OCI-LY3 (cell line): Measurements from ENCODE around the gene CYP39A1.
"Not testable (repeated sequence)": the region's sequence is repeated elsewhere in the genome, so short reads cannot be mapped to it uniquely, and the experiment has no call there.

Experiments
- H2AFZ ChIP-seq: fragments of 200-600, 300-600 bp; shearing (Covaris generic); 2 replicates; pipeline ENCODE4 v1.6.0; 2014; ENCODE audit warnings: antibody characterized with exemption, low read depth, low read length
- H3K27ac ChIP-seq: fragments of 200-600, 300-600 bp; sonication (generic); 2 replicates; pipeline ENCODE4 v1.5.1; 2014; ENCODE audit warnings: mild to moderate bottlenecking, low read length, moderate library complexity, mixed read lengths
- H3K27me3 ChIP-seq: fragments of 200-600, 300-600 bp; sonication (generic); 2 replicates; pipeline ENCODE4 v1.6.1; 2014; ENCODE audit warnings: low read depth, low read length, mixed read lengths
- H3K36me3 ChIP-seq: fragments of 200-600, 300-600 bp; sonication (generic); replicated peaks from 2 replicates; pipeline ENCODE3; 2014; ENCODE audit warnings: low read depth, low read length, mixed read lengths
- H3K4me1 ChIP-seq: fragments of 300-600, 200-600 bp; sonication (generic); 2 replicates; pipeline ENCODE4 v1.6.1; 2014; ENCODE audit warnings: low read length, mixed read lengths
- H3K4me2 ChIP-seq: fragments of 200-600, 300-600 bp; sonication (generic); 2 replicates; pipeline ENCODE4 v1.6.1; 2014; ENCODE audit warnings: low read length, mixed read lengths
- H3K4me3 ChIP-seq: fragments of 300-600, 200-600 bp; sonication (generic); 2 replicates; pipeline ENCODE4 v1.5.1; 2014; ENCODE audit warnings: antibody characterized with exemption, mild to moderate bottlenecking, low read length, moderate library complexity
- H3K79me2 ChIP-seq: fragments of 300-600, 200-600 bp; shearing (Covaris generic); 2 replicates; pipeline ENCODE4 v1.6.1; 2014; ENCODE audit warnings: mild to moderate bottlenecking, low read length, mixed read lengths
- H3K9ac ChIP-seq: fragments of 300-600, 200-600 bp; shearing (Covaris generic); 2 replicates; pipeline ENCODE4 v1.6.0; 2014; ENCODE audit warnings: mild to moderate bottlenecking, low read length, moderate library complexity
- H3K9me3 ChIP-seq: fragments of 200-600, 300-600 bp; shearing (Covaris generic); 2 replicates; pipeline ENCODE4 v1.6.1; 2014; ENCODE audit warnings: low read length, mixed read lengths; ENCODE audit not compliant: insufficient read depth
- H4K20me1 ChIP-seq: fragments of 200-600, 300-600 bp; sonication (generic); 2 replicates; pipeline ENCODE4 v1.6.1; 2016; ENCODE audit warnings: low read length, mixed read lengths; ENCODE audit not compliant: insufficient read depth
- EZH2phosphoT487 ChIP-seq: fragments of 200-600 bp; shearing (Covaris generic); IDR thresholded peaks from 2 replicates; pipeline ENCODE4 v1.6.1; 2018; ENCODE audit warnings: antibody characterized with exemption, mixed run types, low read depth
- TF ChIP-seq, protein P1 (sequence below): fragments of 200-600, 300-600 bp; sonication (generic); IDR thresholded peaks from 2 replicates; pipeline ENCODE4 v1.5.1; 2014; ENCODE audit warnings: antibody characterized with exemption, low read length, low read depth

The CYP39A1 gene

DNA sequence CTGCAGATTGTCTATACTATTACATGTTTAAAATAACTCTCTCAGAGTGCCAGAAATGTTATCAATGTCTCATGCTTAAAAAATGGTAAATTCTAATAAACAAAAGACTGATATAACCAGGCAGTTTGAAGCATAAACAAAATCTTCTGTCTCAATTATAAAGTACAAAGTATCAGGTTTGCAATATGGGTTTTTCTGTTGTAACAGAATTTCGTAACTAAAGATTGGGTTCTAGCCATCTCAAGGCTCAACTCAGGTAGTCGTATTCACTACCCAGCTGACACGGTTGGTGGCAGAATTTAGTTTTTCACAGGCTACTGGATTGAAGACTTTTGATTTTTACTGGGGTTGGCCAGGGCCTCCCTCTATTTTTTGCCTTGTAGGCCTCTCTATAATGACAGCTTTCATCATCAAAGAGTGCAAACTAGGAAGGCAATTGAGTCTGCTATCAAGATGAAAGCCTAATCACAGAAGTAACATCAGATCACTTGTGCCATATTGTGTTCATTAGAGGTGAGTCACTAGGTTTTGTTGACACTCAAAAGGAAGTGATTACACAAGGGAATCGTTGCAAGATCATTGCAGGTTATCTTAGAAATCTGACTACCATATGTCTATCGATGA is 3.6 kb downstream of the CYP39A1 start:
- H3K4me1 ChIP-seq = 0 out of 2 replicates have a peak, but pooled peaks cover 4% of the 10 kb centered on the region
- no peak overlapping the region for H2AFZ ChIP-seq
- H3K36me3 ChIP-seq = no peaks in the 10 kb centered on the region
- no peak overlapping the region for H3K4me2 ChIP-seq
- H3K9me3 ChIP-seq = no peaks in the 10 kb centered on the region
- no peak for TF ChIP-seq EZH2phosphoT487
- TF ChIP-seq, protein P1, sequence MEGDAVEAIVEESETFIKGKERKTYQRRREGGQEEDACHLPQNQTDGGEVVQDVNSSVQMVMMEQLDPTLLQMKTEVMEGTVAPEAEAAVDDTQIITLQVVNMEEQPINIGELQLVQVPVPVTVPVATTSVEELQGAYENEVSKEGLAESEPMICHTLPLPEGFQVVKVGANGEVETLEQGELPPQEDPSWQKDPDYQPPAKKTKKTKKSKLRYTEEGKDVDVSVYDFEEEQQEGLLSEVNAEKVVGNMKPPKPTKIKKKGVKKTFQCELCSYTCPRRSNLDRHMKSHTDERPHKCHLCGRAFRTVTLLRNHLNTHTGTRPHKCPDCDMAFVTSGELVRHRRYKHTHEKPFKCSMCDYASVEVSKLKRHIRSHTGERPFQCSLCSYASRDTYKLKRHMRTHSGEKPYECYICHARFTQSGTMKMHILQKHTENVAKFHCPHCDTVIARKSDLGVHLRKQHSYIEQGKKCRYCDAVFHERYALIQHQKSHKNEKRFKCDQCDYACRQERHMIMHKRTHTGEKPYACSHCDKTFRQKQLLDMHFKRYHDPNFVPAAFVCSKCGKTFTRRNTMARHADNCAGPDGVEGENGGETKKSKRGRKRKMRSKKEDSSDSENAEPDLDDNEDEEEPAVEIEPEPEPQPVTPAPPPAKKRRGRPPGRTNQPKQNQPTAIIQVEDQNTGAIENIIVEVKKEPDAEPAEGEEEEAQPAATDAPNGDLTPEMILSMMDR = no peak
- no peaks in the 10 kb centered on the region for H3K79me2 ChIP-seq
- H3K27ac ChIP-seq = no peak overlapping the region
- no peak overlapping the region for H3K4me3 ChIP-seq
- no peaks in the 10 kb centered on the region for H3K27me3 ChIP-seq
- no peak overlapping the region for H3K9ac ChIP-seq
- no peaks in the 10 kb centered on the region for H4K20me1 ChIP-seq

DNA sequence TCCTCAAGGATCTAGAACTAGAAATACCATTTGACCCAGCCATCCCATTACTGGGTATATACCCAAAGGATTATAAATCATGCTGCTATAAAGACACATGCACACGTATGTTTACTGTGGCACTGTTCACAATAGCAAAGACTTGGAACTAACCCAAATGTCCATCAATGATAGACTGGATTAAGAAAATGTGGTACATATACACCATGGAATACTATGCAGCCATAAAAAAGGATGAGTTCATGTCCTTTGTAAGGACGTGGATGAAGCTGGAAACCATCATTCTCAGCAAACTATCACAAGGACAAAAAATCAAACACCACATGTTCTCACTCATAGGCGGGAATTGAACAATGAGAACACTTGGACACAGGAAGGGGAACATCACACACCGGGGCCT is 4.5 kb downstream of the CYP39A1 start:
- H3K27me3 ChIP-seq, H4K20me1 ChIP-seq, H3K9ac ChIP-seq, H3K4me3 ChIP-seq, H3K27ac ChIP-seq, H3K9me3 ChIP-seq, H3K36me3 ChIP-seq, H3K79me2 ChIP-seq, H3K4me2 ChIP-seq, H2AFZ ChIP-seq: not testable (repeated sequence)
- H3K4me1 ChIP-seq = peaks cover 10% of the 10 kb centered on the region

DNA sequence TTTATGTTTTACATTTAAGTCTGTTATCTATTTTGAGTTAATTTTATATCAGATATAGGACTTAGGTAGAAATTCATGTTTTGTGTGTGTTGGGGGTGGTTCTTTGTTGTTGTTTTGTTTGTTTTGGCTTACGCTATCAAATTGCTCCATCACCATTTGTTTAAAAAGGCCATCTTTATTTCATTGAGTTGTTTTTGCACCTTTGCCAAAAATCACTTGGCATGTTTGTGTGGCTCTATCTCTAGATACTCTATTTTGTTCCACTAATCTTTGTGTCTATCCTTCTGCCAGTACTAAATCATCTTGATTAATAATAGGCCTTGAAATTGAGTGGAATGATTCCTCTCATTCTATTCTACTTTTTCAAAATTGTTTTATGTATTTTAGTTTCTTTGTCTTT is 7.4 kb downstream of the CYP39A1 start:
- H3K36me3 ChIP-seq = no peaks in the 10 kb centered on the region
- no peak overlapping the region for H3K4me2 ChIP-seq
- peaks cover 10% of the 10 kb centered on the region for H3K4me1 ChIP-seq
- no peak for TF ChIP-seq EZH2phosphoT487
- no peak overlapping the region for H3K27ac ChIP-seq
- H3K27me3 ChIP-seq = no peaks in the 10 kb centered on the region
- no peak overlapping the region for H2AFZ ChIP-seq
- no peak overlapping the region for H3K9ac ChIP-seq
- H3K9me3 ChIP-seq = no peaks in the 10 kb centered on the region
- no peaks in the 10 kb centered on the region for H4K20me1 ChIP-seq
- no peaks in the 10 kb centered on the region for H3K79me2 ChIP-seq
- no peak overlapping the region for H3K4me3 ChIP-seq

DNA sequence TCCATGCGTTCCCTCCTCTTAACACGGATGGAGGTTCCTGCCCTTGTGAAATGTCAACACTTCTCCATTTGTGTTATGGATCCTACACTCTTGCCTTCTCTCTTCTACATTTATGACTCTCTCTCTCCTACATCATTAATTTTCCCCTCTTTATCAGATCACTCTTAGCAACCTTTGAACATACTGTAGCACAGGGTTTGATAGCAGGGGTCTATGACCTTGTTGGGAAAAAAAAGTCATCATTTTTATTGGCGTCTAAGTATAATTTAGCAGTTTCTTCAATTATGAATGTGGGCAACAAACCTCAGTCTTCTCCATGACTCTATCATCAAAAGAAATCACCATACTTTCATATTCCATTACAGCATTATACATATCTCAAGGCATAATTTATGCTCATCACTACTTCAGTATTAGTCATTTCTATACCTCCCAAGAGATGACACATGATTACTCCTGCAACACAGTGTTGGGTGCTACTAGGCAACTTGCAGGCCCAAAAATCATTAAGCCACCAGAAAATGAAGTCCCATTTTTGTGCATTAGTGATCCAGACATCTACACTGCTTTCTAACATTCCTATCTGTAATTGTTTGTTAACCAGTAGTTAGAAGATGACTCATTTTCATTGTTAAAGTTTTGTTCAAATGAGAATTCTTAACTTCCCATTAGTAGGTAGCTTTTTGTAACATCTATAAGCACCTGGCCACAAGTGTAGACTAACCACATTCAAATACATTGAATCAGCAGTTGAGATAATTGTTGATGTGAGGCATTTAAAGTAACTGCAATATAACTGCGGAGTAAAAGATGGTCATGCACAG is 9.5 kb downstream of the CYP39A1 start:
- Histone ChIP-seq H3K79me2 (no peaks in the 10 kb centered on the region), H3K9ac (no peak overlapping the region), H3K9me3 (no peaks in the 10 kb centered on the region), H3K4me2 (0 out of 2 replicates have a peak overlapping the region, but pooled peaks have one; percentile 21), H3K36me3 (no peaks in the 10 kb centered on the region), H3K27ac (no peak overlapping the region), H3K4me1 (peaks cover 10% of the 10 kb centered on the region), H4K20me1 (no peaks in the 10 kb centered on the region), H3K27me3 (peaks cover 4% of the 10 kb centered on the region; the same call in 1 of the 2 replicates), H3K4me3 (no peak overlapping the region), H2AFZ (no peak overlapping the region)
- TF ChIP-seq, protein P1 = no peak
- no peak for TF ChIP-seq EZH2phosphoT487

DNA sequence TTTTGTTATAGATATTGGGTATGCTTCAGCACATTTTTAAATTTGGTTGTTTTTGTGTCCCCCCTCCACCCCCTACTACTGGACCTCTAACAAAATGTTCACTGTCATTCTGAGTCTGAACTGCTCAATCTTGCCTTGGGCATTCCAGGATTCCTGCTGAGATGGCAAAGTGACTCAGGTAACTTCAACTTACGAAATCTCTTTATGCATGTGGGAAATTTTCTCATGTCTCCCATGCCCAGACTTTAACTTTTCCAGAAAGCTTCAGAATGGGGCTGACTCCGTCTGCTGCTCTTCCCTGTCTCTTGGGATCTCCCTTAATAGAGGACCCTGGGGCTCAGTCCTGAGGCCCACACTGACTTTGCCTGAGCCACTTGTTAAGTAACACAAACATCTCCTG is 14.0 kb downstream of the CYP39A1 start:
- TF ChIP-seq, protein P1 = no peak
- TF ChIP-seq EZH2phosphoT487 = no peak
- H3K36me3 ChIP-seq = no peaks in the 10 kb centered on the region
- H3K27ac ChIP-seq = no peak overlapping the region
- H3K4me1 ChIP-seq = peaks cover 15% of the 10 kb centered on the region
- no peak overlapping the region for H3K9ac ChIP-seq
- no peak overlapping the region for H3K4me3 ChIP-seq
- no peak overlapping the region for H3K4me2 ChIP-seq
- H2AFZ ChIP-seq = no peak overlapping the region
- H3K9me3 ChIP-seq = no peaks in the 10 kb centered on the region
- no peaks in the 10 kb centered on the region for H3K79me2 ChIP-seq
- peaks cover 8% of the 10 kb centered on the region; the same call in 1 of the 2 replicates for H3K27me3 ChIP-seq
- H4K20me1 ChIP-seq = no peaks in the 10 kb centered on the region
